Raji (cell line): ENCODE measurements around the gene TCEAL4.

Source experiments
- POLR2A ChIP-seq: IDR thresholded peaks from 2 replicates; pipeline ENCODE4 v1.6.1; 2011; ENCODE audit warnings: low read depth, low read length, control low read depth; ENCODE audit not compliant: insufficient read depth

Gene TCEAL4

GRCh38 chrX:103628386-103629317 lies 43.3 kb downstream of the TCEAL4 start, which contains the start of gene TCEAL1:
Gene TCEAL1 (plus strand): TSS chrX:103628975. CDS start chrX:103629917, 942 bp downstream.
- TF ChIP-seq POLR2A: 0 out of 2 replicates have a peak, but pooled peaks have one; percentile 21

- TF ChIP-seq POLR2A: no peak
Observed at GRCh38 chrX:103629318-103630170, 44.2 kb downstream of the TCEAL4 start.

GRCh38 chrX:103630171-103630511 lies 44.8 kb downstream of the TCEAL4 start:
- no peak for TF ChIP-seq POLR2A

GRCh38 chrX:103631145-103631544 lies 45.8 kb downstream of the TCEAL4 start:
- no peak for TF ChIP-seq POLR2A

- no peak for TF ChIP-seq POLR2A
Observed at GRCh38 chrX:103635436-103635835, 50.1 kb downstream of the TCEAL4 start.
